ENCODE measurements around the gene MANEAL. TPM values are rescaled to one million over a fixed set of nuclear protein-coding genes. Genes with fewer than 3 reads are reported as not detected.

MANEAL gene
- total and polyA plus RNA-seq, 2 of the 13 experiments (the other 11 are each of a cell fraction or from before 2014, with no cell fraction given) = 20.8 to 26.4 TPM

DNA sequence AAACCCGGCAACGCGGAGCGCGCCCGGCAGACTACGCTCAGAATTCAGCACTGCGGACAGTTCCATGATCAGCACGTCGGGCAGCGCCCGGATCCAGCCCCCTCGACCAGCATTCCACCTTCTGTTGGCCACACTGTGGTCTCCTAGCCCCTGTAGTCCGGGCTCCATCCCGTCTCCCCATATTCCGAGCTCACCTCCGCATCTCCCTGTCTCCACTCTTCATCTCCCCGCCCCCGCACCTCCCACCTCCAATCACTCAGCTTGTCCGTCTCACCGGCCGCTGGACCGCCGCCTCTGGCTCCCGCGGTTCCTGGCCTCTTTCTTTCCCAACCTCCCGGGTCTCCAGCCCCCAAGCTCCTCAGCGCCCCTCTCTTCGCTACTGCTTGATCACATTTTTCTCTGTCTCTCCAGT lies 29.2 kb upstream of the MANEAL start (continued):
- TF ChIP-seq THRA (CRISPR knock-in tag; IDR thresholded peaks at IDR 0.05; ENCODE audit: borderline replicate concordance) (peak; percentile 98), TBX3 (IDR thresholded peaks at IDR 0.05; ENCODE audit: borderline replicate concordance) (no peak), ZNF724P (CRISPR knock-in tag; IDR thresholded peaks at IDR 0.05; ENCODE audit: borderline replicate concordance) (peak; percentile 93; the same call in 1 of the 2 replicates), DNMT1 (CRISPR knock-in tag; IDR thresholded peaks at IDR 0.05) (peak; percentile 80; the same call in 1 of the 2 replicates), NFE2L1 (CRISPR knock-in tag; IDR thresholded peaks at IDR 0.05; ENCODE audit: borderline replicate concordance) (peak; percentile 77), ZNF121 (CRISPR knock-in tag; IDR thresholded peaks at IDR 0.05) (peak; percentile 56), NR2F1 (CRISPR knock-in tag; IDR thresholded peaks at IDR 0.05) (peak in 1 of 2 experiments; percentile 57; a peak in 1 of 4 replicates), ZNF567 (CRISPR knock-in tag; IDR thresholded peaks at IDR 0.05; ENCODE audit: borderline replicate concordance) (no peak), ZNF878 (CRISPR knock-in tag; IDR thresholded peaks at IDR 0.05) (peak; percentile 93), RORA (CRISPR knock-in tag; IDR thresholded peaks at IDR 0.05) (no peak; the same call in 1 of the 2 replicates), ZNF709 (CRISPR knock-in tag; IDR thresholded peaks at IDR 0.05) (peak; percentile 99), THAP8 (CRISPR knock-in tag; IDR thresholded peaks at IDR 0.05; ENCODE audit: borderline replicate concordance) (0 out of 2 replicates have a peak, but pooled peaks have one; percentile 82), KDM6A (CRISPR knock-in tag; IDR thresholded peaks at IDR 0.05; ENCODE audit: low read depth) (peak; percentile 69), NPAS2 (CRISPR knock-in tag; IDR thresholded peaks at IDR 0.05; ENCODE audit: borderline replicate concordance) (peak; percentile 94; the same call in 1 of the 2 replicates), KDM5B (CRISPR knock-in tag; IDR thresholded peaks at IDR 0.05; ENCODE audit: borderline replicate concordance) (peak; percentile 100), CHD4 (IDR thresholded peaks at IDR 0.05; ENCODE audit: borderline replicate concordance, low read length) (no peak)
- TF ChIP-seq, protein P1, sequence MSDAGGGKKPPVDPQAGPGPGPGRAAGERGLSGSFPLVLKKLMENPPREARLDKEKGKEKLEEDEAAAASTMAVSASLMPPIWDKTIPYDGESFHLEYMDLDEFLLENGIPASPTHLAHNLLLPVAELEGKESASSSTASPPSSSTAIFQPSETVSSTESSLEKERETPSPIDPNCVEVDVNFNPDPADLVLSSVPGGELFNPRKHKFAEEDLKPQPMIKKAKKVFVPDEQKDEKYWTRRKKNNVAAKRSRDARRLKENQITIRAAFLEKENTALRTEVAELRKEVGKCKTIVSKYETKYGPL (CRISPR knock-in tag; IDR thresholded peaks at IDR 0.05) = peak; percentile 99
- TF ChIP-seq, protein P2, sequence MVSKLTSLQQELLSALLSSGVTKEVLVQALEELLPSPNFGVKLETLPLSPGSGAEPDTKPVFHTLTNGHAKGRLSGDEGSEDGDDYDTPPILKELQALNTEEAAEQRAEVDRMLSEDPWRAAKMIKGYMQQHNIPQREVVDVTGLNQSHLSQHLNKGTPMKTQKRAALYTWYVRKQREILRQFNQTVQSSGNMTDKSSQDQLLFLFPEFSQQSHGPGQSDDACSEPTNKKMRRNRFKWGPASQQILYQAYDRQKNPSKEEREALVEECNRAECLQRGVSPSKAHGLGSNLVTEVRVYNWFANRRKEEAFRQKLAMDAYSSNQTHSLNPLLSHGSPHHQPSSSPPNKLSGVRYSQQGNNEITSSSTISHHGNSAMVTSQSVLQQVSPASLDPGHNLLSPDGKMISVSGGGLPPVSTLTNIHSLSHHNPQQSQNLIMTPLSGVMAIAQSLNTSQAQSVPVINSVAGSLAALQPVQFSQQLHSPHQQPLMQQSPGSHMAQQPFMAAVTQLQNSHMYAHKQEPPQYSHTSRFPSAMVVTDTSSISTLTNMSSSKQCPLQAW (CRISPR knock-in tag; IDR thresholded peaks at IDR 0.05) = no peak
- TF ChIP-seq, protein P3, sequence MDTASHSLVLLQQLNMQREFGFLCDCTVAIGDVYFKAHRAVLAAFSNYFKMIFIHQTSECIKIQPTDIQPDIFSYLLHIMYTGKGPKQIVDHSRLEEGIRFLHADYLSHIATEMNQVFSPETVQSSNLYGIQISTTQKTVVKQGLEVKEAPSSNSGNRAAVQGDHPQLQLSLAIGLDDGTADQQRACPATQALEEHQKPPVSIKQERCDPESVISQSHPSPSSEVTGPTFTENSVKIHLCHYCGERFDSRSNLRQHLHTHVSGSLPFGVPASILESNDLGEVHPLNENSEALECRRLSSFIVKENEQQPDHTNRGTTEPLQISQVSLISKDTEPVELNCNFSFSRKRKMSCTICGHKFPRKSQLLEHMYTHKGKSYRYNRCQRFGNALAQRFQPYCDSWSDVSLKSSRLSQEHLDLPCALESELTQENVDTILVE (CRISPR knock-in tag; IDR thresholded peaks at IDR 0.05) = peak; percentile 99
- TF ChIP-seq, protein P4, sequence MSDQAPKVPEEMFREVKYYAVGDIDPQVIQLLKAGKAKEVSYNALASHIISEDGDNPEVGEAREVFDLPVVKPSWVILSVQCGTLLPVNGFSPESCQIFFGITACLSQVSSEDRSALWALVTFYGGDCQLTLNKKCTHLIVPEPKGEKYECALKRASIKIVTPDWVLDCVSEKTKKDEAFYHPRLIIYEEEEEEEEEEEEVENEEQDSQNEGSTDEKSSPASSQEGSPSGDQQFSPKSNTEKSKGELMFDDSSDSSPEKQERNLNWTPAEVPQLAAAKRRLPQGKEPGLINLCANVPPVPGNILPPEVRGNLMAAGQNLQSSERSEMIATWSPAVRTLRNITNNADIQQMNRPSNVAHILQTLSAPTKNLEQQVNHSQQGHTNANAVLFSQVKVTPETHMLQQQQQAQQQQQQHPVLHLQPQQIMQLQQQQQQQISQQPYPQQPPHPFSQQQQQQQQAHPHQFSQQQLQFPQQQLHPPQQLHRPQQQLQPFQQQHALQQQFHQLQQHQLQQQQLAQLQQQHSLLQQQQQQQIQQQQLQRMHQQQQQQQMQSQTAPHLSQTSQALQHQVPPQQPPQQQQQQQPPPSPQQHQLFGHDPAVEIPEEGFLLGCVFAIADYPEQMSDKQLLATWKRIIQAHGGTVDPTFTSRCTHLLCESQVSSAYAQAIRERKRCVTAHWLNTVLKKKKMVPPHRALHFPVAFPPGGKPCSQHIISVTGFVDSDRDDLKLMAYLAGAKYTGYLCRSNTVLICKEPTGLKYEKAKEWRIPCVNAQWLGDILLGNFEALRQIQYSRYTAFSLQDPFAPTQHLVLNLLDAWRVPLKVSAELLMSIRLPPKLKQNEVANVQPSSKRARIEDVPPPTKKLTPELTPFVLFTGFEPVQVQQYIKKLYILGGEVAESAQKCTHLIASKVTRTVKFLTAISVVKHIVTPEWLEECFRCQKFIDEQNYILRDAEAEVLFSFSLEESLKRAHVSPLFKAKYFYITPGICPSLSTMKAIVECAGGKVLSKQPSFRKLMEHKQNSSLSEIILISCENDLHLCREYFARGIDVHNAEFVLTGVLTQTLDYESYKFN (CRISPR knock-in tag; conservative IDR thresholded peaks at IDR 0.05) = no peak; the same call in 1 of the 2 replicates

Measured in HepG2 (cell line).